ENCODE data around the gene RTN4R. TPM values are rescaled to one million over a fixed set of nuclear protein-coding genes. Genes with fewer than 3 reads are reported as not detected.
A peak's percentile ranks its signal among the peaks of the same experiment; 100 is the strongest.
"Not testable (repeated sequence)": the region's sequence is repeated elsewhere in the genome, so short reads cannot be mapped to it uniquely, and the experiment has no call there.

The RTN4R gene
- total and polyA plus RNA-seq, 2 experiments from 2014 or later: 5.2 to 5.3 TPM

DNA sequence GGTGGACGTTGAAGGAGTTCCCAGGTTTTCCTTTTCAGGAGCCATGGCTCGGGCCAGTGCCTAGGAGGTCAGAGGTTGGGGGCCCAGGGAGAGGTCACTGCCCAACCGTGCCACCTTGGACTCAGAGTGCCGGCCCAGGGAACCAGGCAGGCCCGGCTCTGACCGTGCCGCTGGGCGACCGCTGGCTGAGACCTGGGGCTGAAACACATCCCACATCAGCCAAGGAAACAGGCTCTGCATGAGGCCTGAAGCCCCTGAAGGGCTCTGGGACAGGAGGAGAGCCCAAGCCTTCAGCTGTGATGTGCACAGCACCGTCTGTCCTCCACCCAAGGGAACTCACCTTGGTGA, 21.9 kb upstream of the RTN4R start:
- H3K27me3 ChIP-seq: no peaks in the 10 kb centered on the region
- no peak for DNase-seq (ENCODE audit: low read depth in 1 of 2, low spot score in 1 of 2)
- H3K4me3 ChIP-seq: no peak overlapping the region
- no peaks in the 10 kb centered on the region for H3K36me3 ChIP-seq
- H3K4me1 ChIP-seq (ENCODE audit: low read depth): no peaks in the 10 kb centered on the region
- no peak for TF ChIP-seq CTCF (IDR thresholded peaks at IDR 0.05; ENCODE audit: low read depth, low read length)
- no peaks in the 10 kb centered on the region for H3K9me3 ChIP-seq (ENCODE audit: low read depth)
- no peak overlapping the region for H3K27ac ChIP-seq

- not testable (repeated sequence) for H3K27ac ChIP-seq; H3K36me3 ChIP-seq; H3K4me1 ChIP-seq (ENCODE audit: low read depth); H3K9me3 ChIP-seq (ENCODE audit: low read depth); H3K27me3 ChIP-seq; H3K4me3 ChIP-seq; DNase-seq (ENCODE audit: low read depth in 1 of 2, low spot score in 1 of 2)
Observed at GRCh38 chr22:20289182-20290044, 21.3 kb upstream of the RTN4R start.

DNA sequence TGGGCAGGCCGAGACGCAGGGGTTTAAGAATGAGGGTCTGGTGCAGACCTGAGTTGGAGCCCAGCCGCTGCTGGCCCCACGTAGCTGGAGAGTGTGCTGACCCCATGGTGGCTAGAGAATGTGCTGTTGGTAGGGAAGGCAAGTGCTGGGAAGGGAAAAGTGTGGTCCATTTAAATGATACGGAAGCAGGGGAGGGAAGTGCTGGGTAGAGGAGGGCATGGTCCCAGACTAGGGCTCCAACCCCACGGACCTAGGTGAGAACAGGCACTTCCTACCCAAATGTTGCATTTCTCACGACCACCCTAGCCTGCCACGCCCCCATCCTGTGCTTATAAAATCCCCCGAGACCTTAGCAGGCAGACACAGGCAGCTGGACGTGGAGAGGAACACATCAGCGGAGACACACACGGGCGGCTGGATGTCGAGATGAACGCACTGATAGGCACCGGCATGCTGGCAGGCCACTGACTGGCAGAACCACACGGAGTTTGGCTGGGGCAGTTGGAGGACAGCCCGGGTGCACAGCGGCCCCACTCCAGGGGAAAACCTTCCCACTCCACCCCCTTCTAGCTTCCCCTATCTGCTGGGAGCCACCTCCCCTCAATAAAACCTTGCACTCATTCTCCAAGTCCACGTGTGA, 18.8 kb upstream of the RTN4R start:
- DNase-seq (ENCODE audit: low read depth in 1 of 2, low spot score in 1 of 2); H3K4me1 ChIP-seq (ENCODE audit: low read depth); H3K27me3 ChIP-seq; H3K36me3 ChIP-seq; H3K9me3 ChIP-seq (ENCODE audit: low read depth); H3K4me3 ChIP-seq; H3K27ac ChIP-seq: not testable (repeated sequence)

DNA sequence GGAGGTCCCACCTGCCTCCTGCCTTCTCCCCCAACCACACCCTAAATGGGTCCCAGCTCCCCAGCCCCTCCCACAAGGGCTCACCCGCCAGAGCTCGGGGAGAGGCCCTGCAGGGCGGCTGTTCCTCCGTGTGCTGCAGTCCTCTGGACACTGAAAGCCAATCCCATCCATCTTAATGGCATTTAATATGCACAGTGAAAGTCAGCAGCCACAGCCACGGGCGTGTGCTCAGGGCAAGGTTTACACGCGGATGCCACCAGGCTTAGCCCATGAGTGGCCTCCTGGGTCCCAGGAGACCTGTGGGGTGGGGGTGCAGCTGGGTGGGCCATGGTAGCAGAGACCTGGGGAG, 18.2 kb upstream of the RTN4R start:
- H3K27ac ChIP-seq; H3K36me3 ChIP-seq; H3K4me3 ChIP-seq; H3K9me3 ChIP-seq (ENCODE audit: low read depth); H3K4me1 ChIP-seq (ENCODE audit: low read depth); DNase-seq (ENCODE audit: low read depth in 1 of 2, low spot score in 1 of 2); H3K27me3 ChIP-seq: not testable (repeated sequence)

- H3K4me1 ChIP-seq (ENCODE audit: low read depth); H3K9me3 ChIP-seq (ENCODE audit: low read depth); H3K27ac ChIP-seq; H3K27me3 ChIP-seq; H3K36me3 ChIP-seq; H3K4me3 ChIP-seq: not testable (repeated sequence)
- peak; percentile 74 for TF ChIP-seq CTCF (IDR thresholded peaks at IDR 0.05; ENCODE audit: low read depth, low read length)
- peak; percentile 65 for DNase-seq (ENCODE audit: low read depth in 1 of 2, low spot score in 1 of 2)
Observed at GRCh38 chr22:20285473-20286311, 17.6 kb upstream of the RTN4R start.

GRCh38 chr22:20284471-20285086, 16.5 kb upstream of the RTN4R start:
- H3K4me3 ChIP-seq: no peak overlapping the region
- no peak for TF ChIP-seq CTCF (IDR thresholded peaks at IDR 0.05; ENCODE audit: low read depth, low read length)
- H3K36me3 ChIP-seq: no peaks in the 10 kb centered on the region

More at GRCh38 chr22:20284471-20285086, 16.5 kb upstream of the RTN4R start:
- H3K27ac ChIP-seq: no peak overlapping the region
- H3K27me3 ChIP-seq: no peaks in the 10 kb centered on the region
- no peaks in the 10 kb centered on the region for H3K4me1 ChIP-seq (ENCODE audit: low read depth)
- no peaks in the 10 kb centered on the region for H3K9me3 ChIP-seq (ENCODE audit: low read depth)
- DNase-seq (ENCODE audit: low read depth in 1 of 2, low spot score in 1 of 2): no peak
